ENCODE measurements around the gene FBXL22. TPM values are rescaled to one million over a fixed set of nuclear protein-coding genes. Genes with fewer than 3 reads are reported as not detected.
"Not testable (repeated sequence)": the region's sequence is repeated elsewhere in the genome, so short reads cannot be mapped to it uniquely, and the experiment has no call there.

Gene FBXL22
- total and polyA plus RNA-seq, 8 donors: 0.28 to 2.1 (median 0.90) TPM

GRCh38 chr15:63612300-63612699, 15.1 kb downstream of the FBXL22 start:
- Histone ChIP-seq H3K9me3 (no peaks in the 10 kb centered on the region), H3K36me3 (peaks cover 0 to 50% (median 9%) of the 10 kb centered on the region in 3 donors), H3K4me1 (peaks cover 0 to 4% (median 0%) of the 10 kb centered on the region in 3 donors), H3K27ac (no peak overlapping the region), H3K4me3 (no peak overlapping the region), H3K27me3 (no peaks in the 10 kb centered on the region)
- TF ChIP-seq, protein P1, sequence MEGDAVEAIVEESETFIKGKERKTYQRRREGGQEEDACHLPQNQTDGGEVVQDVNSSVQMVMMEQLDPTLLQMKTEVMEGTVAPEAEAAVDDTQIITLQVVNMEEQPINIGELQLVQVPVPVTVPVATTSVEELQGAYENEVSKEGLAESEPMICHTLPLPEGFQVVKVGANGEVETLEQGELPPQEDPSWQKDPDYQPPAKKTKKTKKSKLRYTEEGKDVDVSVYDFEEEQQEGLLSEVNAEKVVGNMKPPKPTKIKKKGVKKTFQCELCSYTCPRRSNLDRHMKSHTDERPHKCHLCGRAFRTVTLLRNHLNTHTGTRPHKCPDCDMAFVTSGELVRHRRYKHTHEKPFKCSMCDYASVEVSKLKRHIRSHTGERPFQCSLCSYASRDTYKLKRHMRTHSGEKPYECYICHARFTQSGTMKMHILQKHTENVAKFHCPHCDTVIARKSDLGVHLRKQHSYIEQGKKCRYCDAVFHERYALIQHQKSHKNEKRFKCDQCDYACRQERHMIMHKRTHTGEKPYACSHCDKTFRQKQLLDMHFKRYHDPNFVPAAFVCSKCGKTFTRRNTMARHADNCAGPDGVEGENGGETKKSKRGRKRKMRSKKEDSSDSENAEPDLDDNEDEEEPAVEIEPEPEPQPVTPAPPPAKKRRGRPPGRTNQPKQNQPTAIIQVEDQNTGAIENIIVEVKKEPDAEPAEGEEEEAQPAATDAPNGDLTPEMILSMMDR (IDR thresholded peaks at IDR 0.05): no peak
- DNase-seq: no peak
- intact Hi-C loops (cut with DNase I): no loop called here
- WGBS, 2 donors: 94% methylated on average over 15 of the region's 15 CpGs
- no peak for ATAC-seq
- no peak for FAIRE-seq

DNA sequence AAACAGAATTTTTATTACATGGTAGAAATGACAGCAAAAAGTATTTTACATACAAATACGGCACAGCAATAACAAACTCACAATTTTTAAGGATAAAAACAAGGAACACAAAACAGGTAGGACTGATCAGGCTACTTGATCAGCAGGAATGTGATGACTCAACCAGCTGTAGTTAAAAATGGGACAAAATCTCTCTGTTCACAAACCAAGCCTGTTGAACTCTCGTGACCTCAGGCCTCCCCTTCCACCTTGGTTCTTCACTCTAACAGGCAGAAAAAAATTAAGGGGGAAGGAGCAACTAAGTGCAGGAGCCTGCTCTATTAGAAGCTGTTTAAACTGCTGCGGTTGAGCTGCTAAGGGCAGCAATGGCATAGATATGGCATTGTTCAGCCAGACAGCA, 18.7 kb downstream of the FBXL22 start:
- TF ChIP-seq, protein P1 (IDR thresholded peaks at IDR 0.05): no peak
- Histone ChIP-seq H3K9me3 (no peaks in the 10 kb centered on the region), H3K27me3 (no peaks in the 10 kb centered on the region), H3K27ac (no peak overlapping the region), H3K4me1 (no peaks in the 10 kb centered on the region), H3K36me3 (peaks cover 0 to 36% (median 9%) of the 10 kb centered on the region in 3 donors), H3K4me3 (no peak overlapping the region)
- DNase-seq (no peak), ATAC-seq (no peak), FAIRE-seq (no peak)
- intact Hi-C loops (cut with DNase I): no loop called here
- 87 to 92% methylated on average over 3 of the region's 3 CpGs for WGBS, 2 donors

DNA sequence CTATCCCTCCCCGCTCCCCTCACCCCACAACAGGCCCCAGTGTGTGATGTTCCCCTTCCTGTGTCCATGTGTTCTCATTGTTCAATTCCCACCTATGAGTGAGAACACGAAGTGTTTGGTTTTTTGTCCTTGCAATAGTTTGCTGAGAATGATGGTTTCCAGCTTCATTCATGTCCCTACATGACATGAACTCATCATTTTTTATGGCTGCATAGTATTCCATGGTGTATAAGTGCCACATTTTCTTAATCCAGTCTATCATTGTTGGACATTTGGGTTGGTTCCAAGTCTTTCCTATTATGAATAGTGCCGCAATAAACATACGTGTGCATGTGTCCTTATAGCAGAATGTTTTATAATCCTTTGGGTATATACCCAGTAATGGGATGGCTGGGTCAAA, 20.0 kb downstream of the FBXL22 start:
- FAIRE-seq; H3K9me3 ChIP-seq; H3K4me1 ChIP-seq; H3K27me3 ChIP-seq; H3K27ac ChIP-seq; H3K4me3 ChIP-seq; intact Hi-C loops (cut with DNase I); DNase-seq; ATAC-seq: not testable (repeated sequence)
- H3K36me3 ChIP-seq: peaks cover 0 to 37% (median 12%) of the 10 kb centered on the region in 3 donors
- 94 to 99% methylated on average over 4 of the region's 4 CpGs for WGBS, 2 donors

DNA sequence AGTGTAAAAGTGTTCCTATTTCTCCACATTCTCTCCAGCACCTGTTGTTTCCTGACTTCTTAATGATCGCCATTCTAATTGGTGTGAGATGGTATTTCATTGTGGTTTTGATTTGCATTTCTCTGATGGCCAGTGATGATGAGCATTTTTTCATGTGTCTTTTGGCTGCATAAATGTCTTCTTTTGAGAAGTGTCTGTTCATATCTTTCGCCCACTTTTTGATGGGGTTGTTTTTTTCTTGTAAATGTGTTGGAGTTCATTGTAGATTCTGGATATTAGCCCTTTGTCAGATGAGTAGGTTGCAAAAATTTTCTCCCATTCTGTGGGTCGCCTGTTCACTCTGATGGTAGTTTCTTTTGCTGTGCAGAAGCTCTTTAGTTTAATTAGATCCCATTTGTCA, 20.4 kb downstream of the FBXL22 start:
- H3K4me3 ChIP-seq; FAIRE-seq; H3K27me3 ChIP-seq; DNase-seq; H3K4me1 ChIP-seq; ATAC-seq; H3K9me3 ChIP-seq; H3K27ac ChIP-seq; intact Hi-C loops (cut with DNase I): not testable (repeated sequence)
- H3K36me3 ChIP-seq: peaks cover 0 to 35% (median 16%) of the 10 kb centered on the region in 3 donors
- WGBS, 2 donors: 99 to 100% methylated on average over 2 to 3 of the region's 3 CpGs

DNA sequence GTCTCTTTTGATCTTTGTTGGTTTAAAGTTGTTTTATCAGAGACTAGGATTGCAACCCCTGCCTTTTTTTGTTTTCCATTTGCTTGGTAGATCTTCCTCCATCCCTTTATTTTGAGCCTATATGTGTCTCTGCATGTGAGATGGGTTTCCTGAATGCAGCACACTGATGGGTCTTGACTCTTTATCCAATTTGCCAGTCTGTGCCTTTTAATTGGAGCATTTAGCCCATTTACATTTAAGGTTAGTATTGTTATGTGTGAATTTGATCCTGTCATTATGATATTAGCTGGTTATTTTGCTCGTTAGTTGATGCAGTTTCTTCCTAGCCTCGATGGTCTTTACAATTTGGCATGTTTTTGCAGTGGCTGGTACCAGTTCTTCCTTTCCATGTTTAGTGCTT, 23.6 kb downstream of the FBXL22 start:
- WGBS, 2 donors: no CpG with 5 or more reads among the region's 2 CpGs

DNA sequence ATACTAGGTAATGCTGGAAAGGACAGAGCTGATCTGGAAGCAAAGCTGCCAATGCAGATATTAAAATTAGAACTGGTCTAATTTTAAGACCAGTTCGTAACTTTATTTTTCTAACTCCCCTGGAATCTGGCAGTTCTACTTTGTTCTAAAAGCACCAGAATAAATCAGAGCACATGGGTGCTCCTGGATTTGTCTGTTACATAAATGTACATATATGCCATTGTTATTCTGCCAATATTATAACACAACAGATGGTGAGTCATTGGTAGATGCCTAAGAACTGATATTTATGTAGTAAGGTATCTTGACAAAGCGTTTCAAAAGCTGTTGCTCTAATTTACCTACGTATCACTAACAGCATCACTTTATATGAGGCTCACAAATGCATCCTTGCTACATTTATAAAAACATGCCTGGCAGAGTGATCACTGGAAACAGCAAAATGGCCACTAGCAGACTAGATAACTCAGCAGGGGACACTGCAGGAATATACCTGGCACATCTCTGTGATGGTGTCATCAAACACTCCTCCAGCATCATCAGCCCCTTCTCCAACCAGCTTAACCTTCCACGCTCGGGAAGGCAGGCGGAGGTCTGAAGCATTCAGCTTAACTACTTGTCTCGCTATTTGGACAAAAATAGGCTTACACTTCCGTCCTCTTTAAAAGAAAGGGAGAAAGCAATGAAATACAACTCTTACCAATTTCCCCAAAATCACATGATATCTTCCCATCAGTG, 26.2 kb downstream of the FBXL22 start:
- FAIRE-seq (no peak), ATAC-seq (no peak), DNase-seq (no peak)
- Histone ChIP-seq H3K36me3 (peaks cover 2 to 46% (median 23%) of the 10 kb centered on the region in 3 donors), H3K4me3 (no peak overlapping the region), H3K27me3 (no peaks in the 10 kb centered on the region), H3K9me3 (no peaks in the 10 kb centered on the region), H3K27ac (no peak overlapping the region), H3K4me1 (no peaks in the 10 kb centered on the region)
- 94 to 97% methylated on average over 8 of the region's 8 CpGs for WGBS, 2 donors
- intact Hi-C loops (cut with DNase I): no loop called here
- TF ChIP-seq, protein P1 (IDR thresholded peaks at IDR 0.05): no peak

More for the DNA sequence above, 23.6 kb downstream of the FBXL22 start:
- H3K9me3 ChIP-seq; intact Hi-C loops (cut with DNase I); FAIRE-seq; H3K4me1 ChIP-seq; H3K27ac ChIP-seq; ATAC-seq; H3K27me3 ChIP-seq; H3K4me3 ChIP-seq; DNase-seq: not testable (repeated sequence)
- peaks cover 2 to 41% (median 21%) of the 10 kb centered on the region in 3 donors for H3K36me3 ChIP-seq
